K562 (cell line): Measurements from ENCODE around the gene HEMGN. TPM values are rescaled to one million over a fixed set of nuclear protein-coding genes. Genes with fewer than 3 reads are reported as not detected.
A peak's percentile ranks its signal among the peaks of the same experiment; 100 is the strongest.

Experiments used
- ATAC-seq: fragments of 200-7000 bp; cut with Tn5 transposase; 3 replicates; pipeline ENCODE4 v1.9.1; 2020; ENCODE audit warnings: moderate library complexity
- BruUV-seq: library from RNA; stranded (reverse); fragments of 400-500 nt; replicated peaks from 2 replicates; lab custom pipeline; 2021; lab: Mats Ljungman, UMichigan
- CTCF ChIA-PET: fragments of 300-600 bp; formaldehyde crosslinking; extraction: SDS; loops from one replicate; lab custom pipeline; 2021; ENCODE audit warnings: low intra/inter-chr PET ratio; lab: Yijun Ruan, JAX
- POLR2A ChIA-PET: fragments of 300-600, 350-650 bp; sonication (Branson Sonifier 250); formaldehyde crosslinking; extraction: SDS; loops from one replicate; lab custom pipeline; 2021; ENCODE audit warnings: antibody characterized with exemption, inconsistent platforms; lab: Yijun Ruan, JAX
- DNase-seq, 4 experiments: peaks; one replicate each; pipeline versions ENCODE4 v3.0.0 to v3.0.0-alpha.2; 2011 to 2018; ENCODE audit warnings: low spot score in 3 of 4, mixed read lengths in 3 of 4; ENCODE audit errors: extremely low read depth in 1 of 4
- FAIRE-seq: peaks from 2 replicates; lab custom pipeline; 2011; peaks lifted over from hg19 to GRCh38; lab: Jason Lieb, UNC
- H2AFZ ChIP-seq: 2 replicates; pipeline ENCODE4 v1.6.0; 2011; ENCODE audit warnings: low read depth, low read length, control low read depth, inconsistent platforms
- H3K27ac ChIP-seq: fragments of 200-600 bp; 3 replicates; pipeline ENCODE4 v1.8.0; 2011; ENCODE audit warnings: low read depth, mild to moderate bottlenecking, control low read depth, inconsistent platforms, low read length, moderate library complexity, mixed read lengths; ENCODE audit errors: extremely low read depth
- H3K27me3 ChIP-seq, 2 experiments: fragments of 300-600 bp in 1 of 2; 2 replicates in 1 of 2; 3 replicates in 1 of 2; pipeline versions ENCODE4 v1.6.0 to v1.8.0; 2011; ENCODE audit warnings: inconsistent platforms in 2 of 2, low read length in 2 of 2, mild to moderate bottlenecking in 1 of 2, mixed read lengths in 1 of 2, moderate library complexity in 1 of 2; ENCODE audit not compliant: control insufficient read depth in 2 of 2, insufficient read depth in 2 of 2
- H3K36me3 ChIP-seq: fragments of 300-600 bp; 3 replicates; pipeline ENCODE4 v1.8.0; 2011; ENCODE audit warnings: mild to moderate bottlenecking, low read length, inconsistent platforms; ENCODE audit not compliant: control insufficient read depth, insufficient read depth
- H3K4me1 ChIP-seq, 2 experiments: fragments of 200-600 bp in 1 of 2; replicated peaks in 1 of 2; 2 replicates in 1 of 2; 3 replicates in 1 of 2; pipeline versions ENCODE4 v1.5.1 to v1.8.0; 2011; ENCODE audit warnings: inconsistent platforms in 2 of 2, low read length in 2 of 2, mild to moderate bottlenecking in 1 of 2, mixed read lengths in 1 of 2, moderate library complexity in 1 of 2; ENCODE audit not compliant: control insufficient read depth in 2 of 2, insufficient read depth in 2 of 2
- H3K4me2 ChIP-seq: 2 replicates; pipeline ENCODE4 v1.6.1; 2011; ENCODE audit warnings: low read length, control low read depth, inconsistent platforms, mixed read lengths; ENCODE audit not compliant: insufficient read depth
- H3K4me3 ChIP-seq: fragments of 200-600 bp; sonication (generic), shearing (Covaris generic); 2 replicates; pipeline ENCODE4 v1.5.1; 2016; ENCODE audit warnings: control low read depth, inconsistent platforms
- H3K79me2 ChIP-seq: fragments of 200-600 bp; 3 replicates; pipeline ENCODE4 v1.8.0; 2011; ENCODE audit warnings: low read length, inconsistent platforms; ENCODE audit not compliant: control insufficient read depth, insufficient read depth
- H3K9ac ChIP-seq, 2 experiments: 2 replicates each; pipeline versions ENCODE4 v1.6.0 to v1.6.1; 2011; ENCODE audit warnings: low read depth in 2 of 2, low read length in 2 of 2, control low read depth in 1 of 2, inconsistent platforms in 1 of 2, mild to moderate bottlenecking in 1 of 2, mixed read lengths in 1 of 2; ENCODE audit not compliant: insufficient read depth in 1 of 2
- H3K9me1 ChIP-seq: one replicate; pipeline ENCODE4 v1.6.0; 2011; ENCODE audit warnings: inconsistent platforms, mild to moderate bottlenecking, low read length, moderate library complexity; ENCODE audit not compliant: control insufficient read depth, insufficient read depth
- H3K9me3 ChIP-seq: replicated peaks from 2 replicates; pipeline ENCODE4 v1.5.1; 2011; ENCODE audit warnings: low read depth, low read length, inconsistent platforms; ENCODE audit not compliant: control insufficient read depth, insufficient read depth
- H4K20me1 ChIP-seq: replicated peaks from 2 replicates; pipeline ENCODE4 v1.6.1; 2011; ENCODE audit warnings: low read length, inconsistent platforms, mixed read lengths; ENCODE audit not compliant: control insufficient read depth, insufficient read depth
- CCNT2 ChIP-seq: IDR thresholded peaks from 2 replicates; pipeline ENCODE4 v1.6.1; 2011; ENCODE audit warnings: borderline replicate concordance, low read depth, mild to moderate bottlenecking, moderate library complexity, mixed read lengths, low read length; ENCODE audit not compliant: insufficient read length; ENCODE audit errors: extremely low read depth
- E2F6 ChIP-seq, 2 experiments: IDR thresholded peaks; 2 replicates each; pipeline ENCODE4 v1.6.1; 2011; ENCODE audit warnings: borderline replicate concordance in 1 of 2, control low read depth in 1 of 2, low read depth in 1 of 2, low read length in 1 of 2, mild to moderate bottlenecking in 1 of 2, mixed read lengths in 1 of 2, moderate library complexity in 1 of 2; ENCODE audit not compliant: insufficient read depth in 1 of 2, insufficient read length in 1 of 2, poor library complexity in 1 of 2, severe bottlenecking in 1 of 2; ENCODE audit errors: extremely low read depth in 1 of 2
- MECOM ChIP-seq: fragments of 250-450 bp; sonication (Bioruptor Pico); IDR thresholded peaks from 2 replicates; pipeline ENCODE4 v1.8.0; 2022; ENCODE audit warnings: inconsistent platforms
- NONO ChIP-seq, 2 experiments: fragments of 200-400 bp in 1 of 2; fragments of 450-650 bp in 1 of 2; formaldehyde crosslinking in 1 of 2; IDR thresholded peaks; 2 replicates each; pipeline ENCODE4 v1.6.1; 2017; ENCODE audit warnings: low read depth in 2 of 2, mild to moderate bottlenecking in 2 of 2, moderate library complexity in 2 of 2, low read length in 1 of 2
- RBFOX2 ChIP-seq: fragments of 200-400 bp; formaldehyde crosslinking; IDR thresholded peaks from 2 replicates; pipeline ENCODE4 v1.6.1; 2017; ENCODE audit warnings: low read depth, mild to moderate bottlenecking, low read length, moderate library complexity
- SAFB ChIP-seq: fragments of 200-400 bp; formaldehyde crosslinking; IDR thresholded peaks from 2 replicates; pipeline ENCODE4 v1.6.1; 2017; ENCODE audit warnings: low read depth, low read length, borderline replicate concordance
- WGBS: fragments of 100-300 bp; shearing (Covaris generic); methylation state at CpG from one replicate; pipeline ENCODE4 v1.1.6; 2016; ENCODE audit warnings: low coverage, mixed read lengths; ENCODE audit not compliant: insufficient coverage; ENCODE audit errors: missing lambda C conversion rate; 5-methylcytosine and 5-hydroxymethylcytosine counted together
- in situ Hi-C: fragments of 300-500 bp; cut with MboI; formaldehyde crosslinking; loops from 4 replicates; pipeline ENCODE4 v1.15.0; 2018; ENCODE audit warnings: inconsistent platforms, mixed read lengths
- intact Hi-C: fragments of 100-400 bp; cut with micrococcal nuclease; formaldehyde crosslinking; loops from 2 replicates; pipeline ENCODE4 v1.14.2; 2022
- polyA plus RNA-seq, 8 experiments: library from polyadenylated mRNA; depleted of rRNA in 4 of 8; stranded (reverse) in 5 of 8; unstranded in 3 of 8; fragments of >200 nt; fragmentation: Nextera tagmentation in 2 of 8; fragmentation: Illumina TruSeq in 1 of 8; extraction: Ambion mirVana in 2 of 8; extraction: Trizol in 1 of 8; gene quantifications; 2 replicates each; pipeline versions ENCODE4 v1.2.1 to v1.2.3, GENCODE V29; 2011 to 2014; ENCODE audit warnings: inconsistent platforms in 1 of 8, missing spikeins in 1 of 8
- total RNA-seq, 7 experiments: library from RNA; depleted of rRNA in 6 of 7; stranded (reverse); fragments of >200 nt in 6 of 7; fragmentation: Illumina TruSeq in 2 of 7; extraction: Trizol in 2 of 7; gene quantifications; 2 replicates each; pipeline versions ENCODE4 v1.2.1 to v1.2.3, GENCODE V29; 2011 to 2021; ENCODE audit warnings: low replicate concordance in 1 of 7
- TF ChIP-seq, protein P1 (sequence below), 2 experiments: fragments of 450-650 bp in 1 of 2; sonication (generic) in 1 of 2; formaldehyde crosslinking in 1 of 2; IDR thresholded peaks; 2 replicates each; pipeline versions ENCODE4 v1.7.1 to v1.9.0; 2016 to 2022; ENCODE audit warnings: inconsistent platforms in 1 of 2, mild to moderate bottlenecking in 1 of 2, missing genetic modification reagents in 1 of 2

Gene HEMGN
- total and polyA plus RNA-seq, 9 of the 15 experiments (the other 6 are each of a cell fraction or from before 2014, with no cell fraction given), result 56.3 to 258 (median 137) TPM

GRCh38 chr9:97984188-97985057 is 46.5 kb upstream of the HEMGN start:
- intact Hi-C loops, result loop anchor here (5.0 kb wide), 2 partner anchors 63 to 273 kb away; partner anchors contain the start of gene TBC1D2
- H3K36me3 ChIP-seq, result peaks cover 32% of the 10 kb centered on the region
- H2AFZ ChIP-seq, result no peak overlapping the region
- no peaks in the 10 kb centered on the region for H3K9me1 ChIP-seq
- FAIRE-seq (no peak), ATAC-seq (peak; percentile 0), DNase-seq (peak; percentile 78 to 90 (median 84))
- H3K4me3 ChIP-seq, result peak overlapping the region; percentile 89
- H3K9ac ChIP-seq, result peak overlapping the region; percentile 99
- peaks cover 25% of the 10 kb centered on the region for H4K20me1 ChIP-seq
- H3K27me3 ChIP-seq, result no peaks in the 10 kb centered on the region
- peaks cover 87% of the 10 kb centered on the region for H3K79me2 ChIP-seq
- H3K4me2 ChIP-seq, result peak overlapping the region; percentile 96; the same call in 1 of the 2 replicates
- no TSS peak for BruUV-seq
- H3K27ac ChIP-seq, result peak overlapping the region; percentile 99
- H3K4me1 ChIP-seq, result peaks cover 37 to 59% of the 10 kb centered on the region in 2 experiments
- POLR2A ChIA-PET, result interaction anchor here (0.6 to 6.2 kb wide), 10 partner anchors 10 to 682 kb away, joined by 3 to 61 read pairs (median 4); partner anchors contain the start of gene TRMO
- CTCF ChIA-PET, result interaction anchor here (1.7 kb wide), 1 partner anchor 61 kb away, joined by 8 read pairs; no protein-coding TSS in a partner anchor
- H3K9me3 ChIP-seq, result no peaks in the 10 kb centered on the region
- in situ Hi-C loops, result loop anchor here (5.0 kb wide), 1 partner anchor 62 kb away; the partner anchor contains the start of gene TRMO
- 1% methylated on average over 31 of the region's 116 CpGs for WGBS
- TF ChIP-seq RBFOX2 (peak; percentile 89), SAFB (peak; percentile 96), E2F6 (IDR thresholded peaks at IDR 0.05; ENCODE audit: borderline replicate concordance in 1 of 2, extremely low read depth in 1 of 2, insufficient read depth in 1 of 2, insufficient read length in 1 of 2, low read depth in 1 of 2, low read length in 1 of 2, poor library complexity in 1 of 2, severe bottlenecking in 1 of 2) (peak; percentile 99), NONO (IDR thresholded peaks at IDR 0.05; ENCODE audit: low read depth in 2 of 2, low read length in 1 of 2) (peak; percentile 22 to 70; a peak in 3 of 4 replicates), CCNT2 (peak; percentile 91), MECOM (CRISPR knock-in tag) (peak; percentile 21; the same call in 1 of the 2 replicates)
- TF ChIP-seq, protein P1, sequence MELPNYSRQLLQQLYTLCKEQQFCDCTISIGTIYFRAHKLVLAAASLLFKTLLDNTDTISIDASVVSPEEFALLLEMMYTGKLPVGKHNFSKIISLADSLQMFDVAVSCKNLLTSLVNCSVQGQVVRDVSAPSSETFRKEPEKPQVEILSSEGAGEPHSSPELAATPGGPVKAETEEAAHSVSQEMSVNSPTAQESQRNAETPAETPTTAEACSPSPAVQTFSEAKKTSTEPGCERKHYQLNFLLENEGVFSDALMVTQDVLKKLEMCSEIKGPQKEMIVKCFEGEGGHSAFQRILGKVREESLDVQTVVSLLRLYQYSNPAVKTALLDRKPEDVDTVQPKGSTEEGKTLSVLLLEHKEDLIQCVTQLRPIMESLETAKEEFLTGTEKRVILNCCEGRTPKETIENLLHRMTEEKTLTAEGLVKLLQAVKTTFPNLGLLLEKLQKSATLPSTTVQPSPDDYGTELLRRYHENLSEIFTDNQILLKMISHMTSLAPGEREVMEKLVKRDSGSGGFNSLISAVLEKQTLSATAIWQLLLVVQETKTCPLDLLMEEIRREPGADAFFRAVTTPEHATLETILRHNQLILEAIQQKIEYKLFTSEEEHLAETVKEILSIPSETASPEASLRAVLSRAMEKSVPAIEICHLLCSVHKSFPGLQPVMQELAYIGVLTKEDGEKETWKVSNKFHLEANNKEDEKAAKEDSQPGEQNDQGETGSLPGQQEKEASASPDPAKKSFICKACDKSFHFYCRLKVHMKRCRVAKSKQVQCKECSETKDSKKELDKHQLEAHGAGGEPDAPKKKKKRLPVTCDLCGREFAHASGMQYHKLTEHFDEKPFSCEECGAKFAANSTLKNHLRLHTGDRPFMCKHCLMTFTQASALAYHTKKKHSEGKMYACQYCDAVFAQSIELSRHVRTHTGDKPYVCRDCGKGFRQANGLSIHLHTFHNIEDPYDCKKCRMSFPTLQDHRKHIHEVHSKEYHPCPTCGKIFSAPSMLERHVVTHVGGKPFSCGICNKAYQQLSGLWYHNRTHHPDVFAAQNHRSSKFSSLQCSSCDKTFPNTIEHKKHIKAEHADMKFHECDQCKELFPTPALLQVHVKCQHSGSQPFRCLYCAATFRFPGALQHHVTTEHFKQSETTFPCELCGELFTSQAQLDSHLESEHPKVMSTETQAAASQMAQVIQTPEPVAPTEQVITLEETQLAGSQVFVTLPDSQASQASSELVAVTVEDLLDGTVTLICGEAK (IDR thresholded peaks at IDR 0.05), result no peak
- TF ChIP-seq, protein P1 (CRISPR knock-in tag; IDR thresholded peaks at IDR 0.05), result peak; percentile 55; the same call in 1 of the 2 replicates
